ENCODE data around the gene C1R.

- TF ChIP-seq, protein P1, sequence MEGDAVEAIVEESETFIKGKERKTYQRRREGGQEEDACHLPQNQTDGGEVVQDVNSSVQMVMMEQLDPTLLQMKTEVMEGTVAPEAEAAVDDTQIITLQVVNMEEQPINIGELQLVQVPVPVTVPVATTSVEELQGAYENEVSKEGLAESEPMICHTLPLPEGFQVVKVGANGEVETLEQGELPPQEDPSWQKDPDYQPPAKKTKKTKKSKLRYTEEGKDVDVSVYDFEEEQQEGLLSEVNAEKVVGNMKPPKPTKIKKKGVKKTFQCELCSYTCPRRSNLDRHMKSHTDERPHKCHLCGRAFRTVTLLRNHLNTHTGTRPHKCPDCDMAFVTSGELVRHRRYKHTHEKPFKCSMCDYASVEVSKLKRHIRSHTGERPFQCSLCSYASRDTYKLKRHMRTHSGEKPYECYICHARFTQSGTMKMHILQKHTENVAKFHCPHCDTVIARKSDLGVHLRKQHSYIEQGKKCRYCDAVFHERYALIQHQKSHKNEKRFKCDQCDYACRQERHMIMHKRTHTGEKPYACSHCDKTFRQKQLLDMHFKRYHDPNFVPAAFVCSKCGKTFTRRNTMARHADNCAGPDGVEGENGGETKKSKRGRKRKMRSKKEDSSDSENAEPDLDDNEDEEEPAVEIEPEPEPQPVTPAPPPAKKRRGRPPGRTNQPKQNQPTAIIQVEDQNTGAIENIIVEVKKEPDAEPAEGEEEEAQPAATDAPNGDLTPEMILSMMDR (IDR thresholded peaks at IDR 0.05 in 4 of 5, conservative IDR thresholded peaks at IDR 0.05 in 1 of 5), result no peak
- no peak for TF ChIP-seq POLR2A (IDR thresholded peaks at IDR 0.05)
Measured at GRCh38 chr12:7123806-7124522, 31.7 kb upstream of the C1R start.

Data from gastrocnemius medialis (tissue), 4 donors.